GM04503 (cell line): ENCODE results near the gene ELAPOR1.
A peak's percentile ranks its signal among the peaks of the same experiment; 100 is the strongest.
"Not testable (repeated sequence)": the region's sequence is repeated elsewhere in the genome, so short reads cannot be mapped to it uniquely, and the experiment has no call there.

ENCODE experiments used
- DNase-seq: peaks from one replicate; pipeline ENCODE4 v3.0.0-alpha.2; 2012; ENCODE audit warnings: low read depth

The ELAPOR1 gene

GRCh38 chr1:109138358-109138757 is 24.4 kb downstream of the ELAPOR1 start:
- DNase-seq = no peak

GRCh38 chr1:109140392-109140791 is 26.5 kb downstream of the ELAPOR1 start:
- no peak for DNase-seq

- no peak for DNase-seq
Measured at GRCh38 chr1:109142260-109142659, 28.3 kb downstream of the ELAPOR1 start.

- DNase-seq = not testable (repeated sequence)
Measured at GRCh38 chr1:109142725-109143124, 28.8 kb downstream of the ELAPOR1 start.

- no peak for DNase-seq
Measured at GRCh38 chr1:109148987-109149561, 35.2 kb downstream of the ELAPOR1 start.

GRCh38 chr1:109149874-109150601 is 36.1 kb downstream of the ELAPOR1 start:
- DNase-seq = no peak

GRCh38 chr1:109151146-109151990 is 37.5 kb downstream of the ELAPOR1 start:
- peak; percentile 37 for DNase-seq

GRCh38 chr1:109152196-109152595 is 38.3 kb downstream of the ELAPOR1 start:
- no peak for DNase-seq

GRCh38 chr1:109156916-109157385 is 43.0 kb downstream of the ELAPOR1 start:
- no peak for DNase-seq

GRCh38 chr1:109158433-109158832 is 44.5 kb downstream of the ELAPOR1 start:
- no peak for DNase-seq

- DNase-seq = no peak
Measured at GRCh38 chr1:109159326-109159725, 45.4 kb downstream of the ELAPOR1 start.

- no peak for DNase-seq
Measured at GRCh38 chr1:109160071-109160840, 46.3 kb downstream of the ELAPOR1 start.

GRCh38 chr1:109161858-109162606 is 48.1 kb downstream of the ELAPOR1 start:
- DNase-seq = peak; percentile 91

- no peak for DNase-seq
Measured at GRCh38 chr1:109162626-109163025, 48.7 kb downstream of the ELAPOR1 start.

GRCh38 chr1:109163551-109163950 is 49.6 kb downstream of the ELAPOR1 start:
- DNase-seq = no peak
